GM18867 (cell line): ENCODE measurements around the gene SUSD5.

Experiments
- ATAC-seq: cut with Tn5 transposase; IDR thresholded peaks from one replicate; pipeline ENCODE4 v1.9.1; 2021; ENCODE audit warnings: mild to moderate bottlenecking, moderate library complexity; ENCODE audit not compliant: unreplicated experiment

The SUSD5 gene

GRCh38 chr3:33218446-33219174 lies at the start of gene SUSD5:
Gene SUSD5, minus strand, starts transcription at chr3:33218810. Its CDS starts 13 bp downstream, at chr3:33218797.
- ATAC-seq, result no peak

- ATAC-seq, result no peak
These were observed 41.5 kb upstream of the SUSD5 start for GRCh38 chr3:33260104-33260503.

DNA sequence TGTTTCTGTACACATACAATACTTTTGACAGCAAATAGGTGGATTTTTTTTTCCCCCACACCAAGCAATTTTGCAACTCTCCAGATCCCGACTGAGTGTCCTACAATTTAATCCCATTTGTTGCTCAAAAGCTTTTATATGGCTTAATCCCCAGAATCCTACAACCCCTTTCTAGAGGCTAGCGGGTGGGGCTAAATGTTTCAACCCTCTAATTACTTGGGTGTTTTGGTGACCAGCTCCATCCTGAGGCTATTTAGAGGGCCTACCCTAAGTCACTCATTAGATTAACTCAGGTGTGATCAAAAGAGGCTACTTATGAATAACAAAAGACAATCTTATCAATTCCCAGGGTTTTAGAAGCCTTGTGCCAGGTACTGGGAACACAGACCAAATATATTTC lies 37.6 kb upstream of the SUSD5 start:
- no peak for ATAC-seq

GRCh38 chr3:33250712-33251111 lies 32.1 kb upstream of the SUSD5 start:
- no peak for ATAC-seq

- ATAC-seq, result no peak
These were observed 28.2 kb upstream of the SUSD5 start for GRCh38 chr3:33246786-33247185.

- ATAC-seq, result no peak
These were observed 21.7 kb upstream of the SUSD5 start for GRCh38 chr3:33240261-33240660.

DNA sequence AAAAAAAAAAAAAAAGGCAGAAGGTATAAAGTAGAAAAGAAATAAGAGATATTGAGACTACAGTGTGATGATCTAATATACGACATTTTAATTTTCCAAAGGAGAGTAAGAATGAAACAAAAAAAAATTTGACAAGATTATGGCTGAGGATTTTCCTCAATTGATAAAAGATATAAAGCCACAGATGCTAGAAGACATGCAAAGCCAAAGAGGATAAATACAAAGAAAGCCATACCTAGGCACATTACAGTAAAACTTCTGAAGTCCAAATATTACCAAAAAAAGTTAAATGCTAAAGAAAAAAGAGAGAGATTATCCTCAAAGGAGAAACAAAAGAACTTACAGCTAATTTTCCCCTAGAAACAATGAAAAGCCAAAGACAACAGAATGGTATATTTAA lies 20.3 kb upstream of the SUSD5 start:
- no peak for ATAC-seq

- ATAC-seq, result peak; percentile 49
These were observed 18.8 kb upstream of the SUSD5 start for GRCh38 chr3:33237439-33237838.

- ATAC-seq, result no peak
These were observed 17.4 kb upstream of the SUSD5 start for GRCh38 chr3:33236005-33236404.

GRCh38 chr3:33233884-33234283 lies 15.3 kb upstream of the SUSD5 start:
- no peak for ATAC-seq

- no peak for ATAC-seq
These were observed 13.3 kb upstream of the SUSD5 start for GRCh38 chr3:33231756-33232465.

GRCh38 chr3:33229947-33230346 lies 11.3 kb upstream of the SUSD5 start:
- ATAC-seq, result no peak

DNA sequence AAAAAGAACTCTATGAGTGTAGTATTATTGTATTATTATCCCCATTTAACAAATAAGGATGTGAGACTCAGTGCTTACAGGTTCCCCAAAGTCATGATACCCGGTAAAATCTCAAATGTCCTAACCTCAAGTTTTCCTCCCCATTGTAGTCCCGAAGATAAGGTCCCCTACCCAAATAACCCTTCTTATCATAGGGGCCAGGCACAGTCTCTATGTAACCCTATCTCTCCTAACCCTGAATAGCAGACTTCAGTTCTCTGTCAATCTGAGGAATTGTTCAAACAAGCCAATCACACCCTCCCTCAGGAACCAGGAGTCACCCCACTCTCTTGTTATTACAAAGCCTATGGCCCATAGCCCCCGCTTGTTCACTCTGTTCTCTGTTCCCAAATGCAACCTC lies 10.5 kb upstream of the SUSD5 start:
- no peak for ATAC-seq

DNA sequence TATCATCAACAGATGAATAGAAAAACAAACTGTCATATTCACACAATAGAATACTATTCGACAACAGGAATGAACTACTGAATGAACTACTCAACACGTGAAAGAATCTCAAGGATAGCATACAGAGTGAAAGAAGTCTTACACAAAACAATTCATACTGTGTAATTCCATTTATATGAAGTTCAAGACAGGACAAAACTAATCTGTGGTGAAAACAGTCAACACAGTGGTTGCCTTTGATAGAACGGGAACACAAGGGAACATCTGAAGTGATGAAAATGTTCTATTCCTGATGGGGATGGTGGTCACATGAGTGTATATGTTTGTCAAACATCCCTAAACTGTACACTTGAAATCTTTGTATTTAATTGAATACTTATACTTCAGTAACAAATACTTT lies 2.6 kb upstream of the SUSD5 start:
- no peak for ATAC-seq

- ATAC-seq, result no peak
These were observed 521 bp upstream of the SUSD5 start for GRCh38 chr3:33219175-33219487.

DNA sequence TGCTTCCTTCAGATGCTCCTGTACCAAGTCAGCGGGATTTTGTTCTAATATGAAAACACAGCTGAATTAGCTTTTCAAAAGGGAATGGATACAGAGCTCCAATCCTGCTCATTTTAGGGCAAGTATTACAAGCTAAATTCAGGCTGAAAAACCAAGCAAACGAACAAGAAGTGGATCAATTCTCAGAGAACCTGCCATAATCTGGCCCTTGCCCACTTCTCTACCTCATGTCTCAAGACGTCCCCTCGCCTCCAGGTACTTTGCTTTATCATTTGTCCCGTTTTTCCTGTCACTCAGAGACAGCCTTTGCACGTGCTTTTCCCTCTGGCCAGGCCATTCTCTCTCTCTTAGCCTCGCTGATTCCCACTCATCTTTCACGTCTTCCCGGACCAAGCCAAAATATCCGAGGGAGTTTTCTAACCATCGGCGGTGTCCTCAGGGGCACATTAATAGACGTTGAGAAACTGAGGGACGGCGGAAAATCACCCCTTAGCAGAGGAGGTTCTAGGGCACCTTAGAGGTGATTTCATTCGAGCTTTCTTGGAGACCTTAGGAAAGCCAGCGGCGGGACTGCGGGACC lies 654 bp downstream of the SUSD5 start:
- no peak for ATAC-seq

- ATAC-seq, result no peak
These were observed 2.9 kb downstream of the SUSD5 start for GRCh38 chr3:33215739-33216138.

DNA sequence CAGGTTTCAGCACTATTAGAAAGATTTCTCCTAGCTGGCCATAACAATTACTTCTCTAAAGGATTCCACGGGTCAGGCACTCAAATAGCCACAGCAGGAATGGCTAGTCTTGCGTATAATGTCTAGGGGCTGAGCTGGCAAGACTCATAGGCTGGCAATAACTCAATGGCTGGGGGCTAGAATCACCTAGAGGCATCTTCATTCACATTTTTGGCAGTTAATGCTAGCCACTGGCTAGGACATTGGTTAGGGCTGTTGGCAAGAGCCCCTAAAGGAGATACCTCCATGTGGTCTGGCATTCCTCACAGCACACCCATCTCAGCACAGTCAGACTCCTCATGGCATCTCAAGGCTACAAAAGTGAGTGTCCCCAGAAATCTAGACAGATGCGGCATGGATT lies 6.2 kb downstream of the SUSD5 start:
- no peak for ATAC-seq

DNA sequence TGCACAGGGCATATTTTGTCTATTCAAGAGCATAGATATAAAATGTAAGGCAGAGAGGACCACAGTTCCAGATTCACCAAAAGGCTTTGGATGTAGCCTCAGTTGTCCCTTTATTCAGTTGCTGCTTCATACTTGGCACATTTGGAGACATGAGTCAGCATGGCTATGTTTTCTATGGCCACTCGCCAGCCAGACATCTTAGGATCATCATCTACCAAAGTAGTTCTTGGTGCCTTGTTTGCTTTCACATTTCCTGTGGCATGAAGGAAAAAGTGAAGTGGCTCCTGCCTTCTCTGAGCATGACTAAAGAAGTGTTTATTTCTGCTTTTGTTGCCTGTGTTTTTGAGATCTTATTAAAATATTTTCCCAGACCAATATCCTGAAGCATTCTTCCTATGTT lies 7.2 kb downstream of the SUSD5 start:
- ATAC-seq, result no peak

DNA sequence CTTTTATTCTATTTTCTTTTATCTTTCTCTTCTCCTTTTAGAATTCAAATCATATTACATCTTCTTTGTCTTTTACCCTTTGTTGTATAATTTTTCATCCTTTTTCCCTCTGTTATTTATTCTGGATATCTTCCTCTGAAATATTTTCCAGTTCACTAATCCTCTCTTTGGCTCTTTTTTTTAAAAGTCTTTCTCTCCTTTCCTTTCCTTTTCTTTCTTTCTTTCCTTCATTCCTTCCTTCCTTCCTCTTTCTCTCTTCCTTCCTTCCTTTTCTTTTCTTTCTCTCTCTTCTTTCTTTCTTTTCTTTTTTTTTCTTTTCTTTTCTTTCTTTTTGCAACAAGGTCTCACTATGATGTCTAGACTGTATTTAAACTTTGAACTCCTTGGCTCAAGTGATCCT lies 9.3 kb downstream of the SUSD5 start:
- no peak for ATAC-seq

GRCh38 chr3:33202711-33203457 lies 15.7 kb downstream of the SUSD5 start:
- ATAC-seq, result no peak

DNA sequence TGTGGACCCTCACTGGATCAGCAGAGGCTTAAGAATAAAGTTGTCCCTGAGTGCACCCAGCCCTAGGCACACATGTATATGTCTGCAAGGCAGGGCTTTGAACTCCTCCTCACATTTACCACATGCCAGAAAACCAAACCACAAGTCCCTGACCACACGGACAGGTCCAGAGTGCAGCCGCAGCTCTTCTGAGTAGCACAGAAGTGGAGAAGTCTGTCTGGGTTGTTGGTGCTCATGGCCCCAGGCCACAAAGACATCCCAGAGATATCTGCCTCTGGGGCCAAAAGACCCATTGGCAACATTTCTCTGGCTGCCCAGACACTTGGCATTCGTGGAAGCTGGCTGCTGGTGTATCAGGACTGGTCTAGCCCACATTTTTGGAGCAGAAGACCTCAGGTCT lies 17.4 kb downstream of the SUSD5 start:
- no peak for ATAC-seq
